ENCODE data around the gene ATP4A.

The ATP4A gene

DNA sequence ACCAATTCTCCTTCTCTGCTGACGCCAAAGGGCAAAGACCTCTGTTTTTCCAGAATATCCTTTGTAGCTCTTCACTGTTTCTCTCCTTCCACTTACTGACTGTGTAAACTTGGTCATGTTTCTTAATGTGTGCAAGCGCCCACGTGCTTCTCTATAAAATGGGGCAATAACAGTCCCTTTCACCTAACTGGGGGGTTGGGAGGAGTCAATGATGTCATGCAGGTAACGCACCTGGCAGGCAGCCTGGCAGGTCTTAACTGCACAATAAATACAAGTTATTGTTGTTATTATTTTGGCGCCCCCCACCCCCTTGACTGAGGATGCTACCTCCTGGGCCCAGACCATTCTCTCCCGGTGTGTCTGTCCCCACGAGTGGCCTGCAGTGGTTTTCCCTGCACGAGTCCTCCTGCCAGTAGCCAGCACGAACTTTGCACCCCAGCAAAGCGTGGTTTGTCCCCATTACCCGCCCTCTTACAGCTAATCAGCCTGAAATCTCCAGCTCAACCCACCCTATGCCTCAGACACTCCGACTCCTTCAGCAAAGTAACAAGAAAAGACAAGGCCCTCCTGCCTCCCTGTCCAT lies 40.6 kb downstream of the ATP4A start:
- no peak for DNase-seq

DNA sequence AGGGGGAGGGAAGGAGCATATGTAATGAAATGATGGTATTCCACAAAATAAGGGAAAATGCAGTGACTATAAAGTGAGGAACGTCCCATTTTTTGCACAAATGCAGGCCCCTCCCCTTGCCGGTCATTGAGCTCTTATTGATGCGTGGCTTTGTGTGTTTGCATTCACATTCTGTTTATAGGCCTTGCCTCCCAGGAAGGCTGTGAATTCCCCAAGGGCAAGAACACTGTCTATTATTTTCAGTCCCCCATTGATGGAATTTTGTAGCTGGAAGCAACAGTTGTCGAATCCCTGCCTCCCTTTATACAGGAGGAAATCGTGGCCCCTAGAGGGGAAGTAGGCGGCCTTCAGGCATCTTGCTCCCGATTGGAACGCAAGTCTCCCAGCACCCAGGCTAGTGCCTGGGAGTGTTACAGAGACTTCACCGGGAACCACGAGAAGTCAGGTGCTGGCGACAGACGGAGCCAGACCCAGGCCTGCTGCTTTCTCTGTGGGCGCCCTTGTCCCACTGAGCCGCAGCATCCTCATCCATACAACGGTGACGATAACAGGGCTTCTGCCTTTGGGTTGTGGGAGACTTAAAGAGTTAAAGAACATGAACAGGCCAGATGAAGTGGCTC lies 42.2 kb downstream of the ATP4A start:
- no peak for DNase-seq

DNA sequence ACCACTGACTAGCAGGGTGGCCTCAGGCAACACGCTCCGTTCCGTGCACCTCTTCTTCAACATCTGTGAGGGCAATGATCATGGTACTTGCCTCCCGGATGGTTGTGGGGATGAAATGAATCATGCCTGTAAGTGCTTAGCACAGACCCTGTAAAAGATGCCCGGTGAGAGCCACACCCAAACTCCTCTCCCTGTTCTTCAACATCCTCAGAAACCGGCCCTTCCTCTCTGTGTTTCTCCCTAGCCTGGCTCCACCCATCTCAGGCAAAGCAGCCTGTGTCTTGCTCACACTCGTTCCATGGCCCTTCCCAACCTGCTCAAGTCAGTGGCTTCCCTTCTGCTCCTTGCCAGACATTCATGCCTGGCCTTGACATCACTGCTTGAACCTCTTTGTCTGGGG lies 44.2 kb downstream of the ATP4A start:
- no peak for DNase-seq

DNA sequence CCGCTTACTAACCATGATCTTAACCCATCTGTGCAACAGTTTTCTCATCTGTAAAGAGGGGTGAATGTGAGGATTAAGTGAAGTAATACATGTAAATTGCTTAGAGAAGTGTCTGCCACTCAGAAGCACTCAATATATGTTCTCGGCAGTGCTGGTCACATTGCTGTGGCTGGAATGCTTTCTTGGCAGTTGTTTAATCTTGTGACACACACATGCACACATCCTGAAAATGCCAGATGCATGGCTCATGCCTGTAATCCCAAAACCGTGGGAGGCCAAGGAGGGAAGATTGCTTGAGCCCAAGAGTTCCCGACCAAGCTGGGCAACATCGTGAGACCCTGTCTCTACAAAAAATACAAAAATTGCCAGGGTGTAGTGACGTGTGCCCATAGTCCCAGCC lies 45.1 kb downstream of the ATP4A start:
- no peak for DNase-seq

DNA sequence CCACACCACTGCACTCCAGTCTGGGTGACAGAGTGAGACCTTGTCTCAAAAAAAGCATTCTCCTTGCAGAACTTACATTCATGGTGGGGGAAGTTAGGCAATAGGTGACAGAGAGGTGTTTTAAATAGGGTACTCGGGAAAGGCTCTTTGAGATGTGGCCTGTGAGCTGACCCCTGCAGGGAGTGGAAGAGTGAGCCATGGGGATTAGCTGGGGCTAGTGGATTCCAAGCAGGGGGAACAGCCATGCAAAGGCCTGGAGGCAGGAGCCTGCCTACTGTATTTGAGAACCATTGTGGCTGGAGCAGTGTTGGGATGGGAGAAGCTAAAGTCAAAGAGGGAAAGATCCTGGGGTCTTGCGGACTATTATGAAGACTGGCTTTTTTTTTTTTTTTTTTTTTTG lies 46.1 kb downstream of the ATP4A start:
- DNase-seq = no peak

DNA sequence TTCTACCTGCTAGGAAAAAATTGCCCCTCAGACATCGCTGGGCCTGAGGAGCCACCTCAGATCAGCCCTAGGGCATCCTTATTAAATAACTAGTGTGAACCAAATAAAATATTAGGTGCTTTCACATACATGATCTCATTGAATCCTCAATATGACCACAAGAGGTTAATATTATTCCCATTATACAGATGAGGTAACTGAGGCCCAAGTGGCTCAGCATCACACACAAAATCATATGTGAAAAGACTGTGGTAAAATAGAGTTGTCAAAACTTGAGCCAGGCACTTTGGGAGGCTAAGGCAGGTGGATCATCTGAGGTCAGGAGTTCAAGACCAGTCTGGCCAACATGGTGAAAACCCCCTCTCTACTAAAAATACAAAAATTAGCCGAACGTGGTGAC lies 47.1 kb downstream of the ATP4A start:
- DNase-seq = no peak

DNA sequence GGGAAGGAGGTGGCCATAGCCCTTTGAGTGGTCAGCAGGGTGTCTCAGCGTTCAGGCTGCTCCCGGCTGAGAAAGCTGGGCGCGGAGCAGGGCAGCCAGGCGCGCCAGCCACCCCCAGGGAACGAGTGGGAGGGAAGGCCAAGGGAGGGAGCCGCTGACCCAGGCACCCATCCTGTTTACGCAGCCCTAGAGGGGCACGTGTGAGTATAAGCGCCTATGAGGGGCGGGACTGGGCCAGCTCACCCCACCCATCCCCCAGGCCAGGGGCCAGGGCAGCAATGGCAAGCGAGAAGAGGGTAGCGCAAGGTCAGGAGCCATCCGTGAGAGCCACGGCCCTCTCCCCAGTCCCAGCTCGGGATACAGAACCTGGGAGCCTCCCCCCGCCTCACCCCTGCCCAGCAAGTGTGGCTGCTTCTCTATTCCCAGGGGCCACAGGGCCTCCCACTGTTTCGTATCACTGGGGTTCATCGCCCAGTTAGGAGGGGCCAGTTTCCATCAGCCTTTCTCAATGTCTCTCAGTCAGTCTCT lies 49.1 kb downstream of the ATP4A start:
- no peak for DNase-seq

DNA sequence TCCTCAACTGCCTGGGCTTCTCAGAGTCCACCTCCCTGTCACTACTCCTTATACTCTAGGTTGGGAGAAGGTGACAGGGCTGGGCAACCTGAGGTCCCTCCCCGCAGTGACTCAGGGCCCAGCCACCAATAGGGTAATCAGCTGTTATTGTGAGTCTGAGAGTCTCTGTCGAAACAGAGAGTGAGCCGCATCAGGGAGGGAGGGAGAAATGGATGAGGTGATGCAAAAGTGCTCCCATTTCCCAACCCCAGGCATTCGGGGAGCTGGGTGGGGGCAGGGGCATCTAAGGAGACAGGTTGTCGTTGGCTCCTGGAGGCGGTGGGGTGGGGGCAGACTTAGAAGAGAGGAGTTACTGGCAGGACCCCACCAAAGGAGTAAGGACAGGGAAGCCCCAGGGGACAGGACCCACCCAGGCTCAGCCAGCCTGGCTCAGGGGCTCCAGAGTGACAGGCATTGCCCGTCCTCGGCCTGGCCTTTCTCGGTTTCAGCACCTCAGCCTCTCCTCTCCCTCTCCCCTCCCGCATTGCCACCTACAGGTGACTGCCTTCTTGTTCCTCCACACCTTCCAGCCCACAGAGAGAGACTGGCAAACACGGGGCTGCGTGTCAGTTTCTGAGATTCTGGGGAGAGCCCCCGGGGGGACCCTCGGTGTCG lies 49.7 kb downstream of the ATP4A start, which contains the start of gene DMKN:
Gene DMKN (minus strand): TSS at position 22 of the 654 bp plus-strand sequence. CDS start 174 bp downstream, outside the sequence.
- no peak for DNase-seq

DNA sequence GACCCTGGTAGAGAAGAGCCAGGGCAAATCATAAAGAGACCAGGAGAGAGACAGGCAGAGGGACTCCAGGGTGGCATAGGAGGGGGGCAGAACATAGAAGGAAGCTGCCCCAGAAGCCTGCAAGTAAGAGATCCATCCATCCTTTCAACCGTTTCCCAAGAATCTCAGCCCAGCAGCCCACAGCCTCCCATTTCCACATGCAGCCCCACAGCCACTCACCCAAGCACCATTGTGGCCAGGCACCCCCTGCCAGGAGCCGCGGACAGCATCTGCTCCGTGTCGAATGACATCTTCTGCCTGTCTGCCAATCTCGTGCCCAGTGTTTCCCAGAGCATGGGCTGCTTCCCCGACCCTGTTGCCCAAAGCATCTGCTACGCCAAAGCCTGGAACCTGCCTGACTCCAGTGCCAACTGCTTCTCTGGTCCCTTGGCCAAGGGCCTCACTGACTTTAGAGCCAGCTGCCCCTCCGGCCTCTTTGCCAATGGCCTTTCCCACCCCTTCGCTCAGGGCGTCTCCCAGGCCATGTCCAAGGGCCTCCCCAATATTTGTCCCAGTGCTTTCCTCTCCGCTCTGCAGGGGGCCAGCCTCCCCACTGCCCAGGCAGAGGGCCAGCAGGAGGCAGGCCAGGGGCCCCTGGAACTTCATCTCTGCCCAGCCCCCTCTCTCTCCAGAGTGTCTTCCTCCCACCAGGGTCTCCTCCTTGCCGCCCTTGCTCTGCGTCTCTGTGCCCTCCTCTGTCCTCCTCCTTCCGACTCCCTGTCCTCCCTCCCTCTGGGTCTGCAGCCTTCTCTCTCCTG lies 50.4 kb downstream of the ATP4A start:
- no peak for DNase-seq

DNA sequence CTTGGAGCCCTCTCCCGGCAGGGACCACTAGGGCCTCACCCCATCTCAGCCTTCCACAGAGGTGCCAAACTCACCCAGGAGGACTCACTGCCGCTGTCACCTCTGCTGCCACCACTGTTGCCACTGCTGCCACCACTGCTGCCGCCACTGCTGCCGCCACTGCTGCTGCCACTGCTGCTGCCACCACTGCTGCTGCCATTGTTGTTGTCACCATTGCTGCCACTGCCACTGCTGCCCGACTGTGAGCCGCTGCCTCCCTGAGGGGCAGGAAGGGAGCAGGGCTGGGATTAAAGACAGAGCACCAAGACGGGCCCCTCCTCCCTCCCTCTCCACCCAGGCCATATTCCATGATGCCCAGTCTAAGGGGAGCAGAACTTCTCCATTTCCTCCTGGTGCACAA lies 52.1 kb downstream of the ATP4A start:
- no peak for DNase-seq

DNA sequence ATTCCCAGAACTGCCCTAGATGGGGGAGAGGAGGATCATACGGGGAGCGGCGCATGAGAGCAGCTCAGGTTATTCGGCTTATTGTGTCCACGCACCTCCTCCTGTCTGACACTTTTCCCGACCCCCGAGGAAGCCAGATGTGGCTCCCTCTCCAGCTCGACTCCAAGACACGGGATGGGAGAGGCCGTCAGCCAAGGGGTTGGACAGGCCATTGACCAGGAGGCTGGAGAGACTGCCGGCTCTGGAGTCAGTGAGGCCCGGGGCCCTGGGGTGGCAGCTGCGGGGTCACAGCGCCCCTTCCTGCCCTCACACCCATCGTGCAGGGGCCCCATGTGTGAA lies 52.9 kb downstream of the ATP4A start:
- no peak for DNase-seq

DNA sequence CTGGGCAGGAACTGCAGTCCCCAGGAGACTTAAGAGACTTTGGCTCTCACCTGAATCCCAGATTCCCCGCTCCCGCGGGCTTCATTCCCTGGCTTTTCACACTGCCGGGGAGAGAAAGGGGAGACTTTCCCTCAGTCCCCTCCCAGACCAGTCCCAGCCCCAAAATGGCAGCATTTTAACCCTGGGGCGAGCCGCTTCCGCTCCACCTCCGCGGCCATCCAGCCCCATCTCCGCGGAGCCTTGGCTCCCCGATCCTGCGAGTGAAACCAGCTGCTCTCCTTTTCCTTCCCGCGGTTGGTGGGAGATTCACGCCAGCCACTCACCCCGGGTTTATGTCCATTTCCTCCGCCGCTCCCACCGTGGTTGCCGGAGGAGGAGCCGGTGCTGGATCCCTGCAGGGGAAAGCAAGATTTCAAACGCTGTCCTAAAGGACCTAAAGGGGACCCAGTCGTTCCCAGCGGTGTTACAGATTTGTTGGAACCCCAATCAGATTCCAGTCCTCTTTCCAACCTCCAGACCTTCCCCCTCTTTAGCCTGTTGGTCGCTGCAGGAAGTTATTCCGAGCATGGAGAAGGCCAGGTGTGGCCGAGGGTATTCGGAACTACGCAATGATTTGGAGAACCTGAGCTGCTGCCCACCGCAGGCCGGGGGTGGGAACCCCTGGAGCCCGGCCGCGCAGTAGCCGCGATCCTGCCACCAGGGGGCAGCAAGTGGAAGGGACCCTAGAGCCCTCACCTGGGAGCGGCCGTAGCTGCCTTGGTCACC lies 53.4 kb downstream of the ATP4A start:
- DNase-seq = no peak

DNA sequence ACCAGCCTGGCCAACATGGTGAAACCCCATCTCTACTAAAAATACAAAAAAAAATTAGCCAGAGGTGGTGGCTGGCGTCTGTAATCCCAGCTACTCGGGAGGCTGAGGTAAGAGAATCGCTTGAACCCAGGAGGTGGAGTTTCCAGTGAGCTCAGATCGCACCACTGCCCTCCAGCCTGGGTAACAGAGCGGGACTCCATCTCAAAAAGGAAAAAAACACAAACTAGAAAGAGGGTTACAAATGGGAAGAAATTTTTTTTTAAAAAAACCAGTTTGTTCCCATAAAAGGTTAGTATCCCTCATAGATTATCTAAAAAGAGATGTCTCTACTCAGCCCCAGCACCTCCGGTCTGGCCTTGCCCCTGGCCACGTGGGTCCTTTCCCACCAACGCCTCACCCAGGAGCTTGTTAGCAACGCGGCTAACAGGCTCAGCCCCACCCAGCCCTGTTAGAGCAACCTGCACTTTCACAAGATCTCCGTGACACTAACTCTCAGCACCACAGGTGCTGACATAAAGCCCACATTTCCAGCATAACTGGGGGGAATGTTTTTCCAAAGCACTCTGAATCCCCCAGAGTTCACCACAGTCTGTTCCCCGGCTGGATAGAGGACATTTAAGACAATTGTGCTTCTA lies 54.3 kb downstream of the ATP4A start:
- no peak for DNase-seq

DNA sequence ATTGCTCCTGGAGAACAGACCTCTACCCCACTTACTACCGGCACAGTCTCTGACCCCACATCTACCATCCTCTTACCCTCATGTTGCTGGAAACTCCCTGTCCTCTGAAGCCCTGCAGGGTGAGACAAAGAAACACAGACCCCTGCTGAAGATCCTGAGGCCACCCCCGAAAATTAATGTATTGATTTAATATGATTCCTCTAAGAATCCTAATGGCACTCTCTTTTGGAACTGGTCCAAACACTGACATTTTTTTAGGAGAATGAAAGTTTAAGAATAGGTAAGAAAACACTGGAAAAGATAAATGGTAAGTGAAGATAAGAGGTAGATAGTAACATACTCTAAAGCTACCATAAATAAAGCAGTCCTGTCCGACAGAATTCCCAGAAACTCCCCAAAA lies 55.3 kb downstream of the ATP4A start:
- DNase-seq = no peak

DNA sequence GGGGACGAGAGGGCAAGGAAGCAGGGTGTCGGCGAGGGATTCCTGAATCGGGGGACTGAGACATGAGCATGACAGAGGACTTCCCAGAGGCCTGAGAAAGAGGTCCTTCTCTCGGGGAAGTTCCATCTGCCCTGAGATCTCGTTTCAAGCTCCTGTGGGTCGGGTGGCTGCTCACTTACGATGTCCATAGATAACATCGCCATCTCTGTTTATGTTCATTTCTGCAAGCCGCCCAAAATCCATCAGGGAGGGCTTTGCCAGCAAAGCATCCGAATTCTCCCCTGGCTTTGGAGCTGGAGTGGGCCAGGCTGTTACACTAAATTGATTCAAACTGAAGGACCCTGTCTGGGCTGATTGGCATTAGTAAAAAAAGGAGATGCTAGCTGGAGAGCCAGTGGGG lies 55.9 kb downstream of the ATP4A start:
- no peak for DNase-seq

DNA sequence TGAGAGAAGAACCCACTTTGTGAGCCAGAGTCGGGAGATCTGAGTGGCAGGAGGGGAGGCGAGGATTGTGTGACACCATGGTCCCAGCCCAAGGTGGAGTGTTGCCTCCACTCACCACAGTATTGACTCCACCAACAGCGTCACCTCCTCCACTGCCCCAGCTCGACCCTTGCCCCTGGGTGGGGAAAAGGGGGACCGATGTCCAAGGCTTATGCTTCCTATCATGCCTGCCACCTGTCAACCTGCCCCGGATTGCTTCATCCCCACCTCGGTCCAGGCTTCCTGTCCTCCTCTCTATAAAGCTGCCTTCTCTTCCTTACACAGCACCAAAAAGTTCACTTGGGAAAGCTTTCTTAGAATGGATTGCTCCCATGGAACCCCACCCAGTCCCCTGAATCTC lies 57.4 kb downstream of the ATP4A start:
- no peak for DNase-seq

DNA sequence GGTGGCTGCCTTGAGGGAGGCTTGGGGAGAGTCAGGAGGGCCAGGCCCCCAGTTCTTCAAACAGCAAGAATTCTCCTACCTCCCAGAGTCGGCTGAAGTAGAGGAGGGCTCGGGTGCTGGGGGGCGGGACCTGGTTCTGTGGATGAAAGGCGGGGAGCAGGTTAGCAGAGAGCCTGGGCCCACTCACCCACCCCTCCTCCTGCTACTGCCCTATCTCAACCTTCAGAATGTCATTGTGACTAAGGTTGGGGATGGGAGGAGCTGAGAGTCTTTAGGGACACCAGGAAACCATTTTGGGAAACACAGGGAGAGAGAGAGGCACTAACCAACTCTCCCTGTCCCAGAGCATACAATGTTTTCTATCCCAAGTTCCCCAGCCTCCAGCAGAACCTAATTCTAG lies 60.7 kb downstream of the ATP4A start:
- no peak for DNase-seq

DNA sequence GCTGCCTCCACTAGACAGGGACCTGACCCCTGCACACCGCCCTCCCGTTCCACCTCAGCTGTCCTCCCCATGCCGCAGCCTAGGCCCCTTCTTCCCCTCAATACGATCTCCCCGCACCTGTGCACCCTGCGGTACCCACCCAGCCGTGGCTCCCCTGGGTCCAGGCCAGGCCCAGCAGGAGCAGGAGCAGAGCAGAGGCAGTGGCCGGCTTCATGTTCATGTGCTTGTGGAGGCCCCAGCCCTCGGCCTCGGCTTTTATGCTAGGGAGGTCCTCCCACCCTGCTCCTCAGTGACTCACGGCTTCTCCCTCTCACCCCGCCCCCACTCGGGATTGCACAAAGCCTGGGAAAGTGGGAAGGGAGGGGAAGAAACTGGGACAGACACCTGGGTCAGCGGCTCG lies 61.8 kb downstream of the ATP4A start:
- DNase-seq = no peak

DNA sequence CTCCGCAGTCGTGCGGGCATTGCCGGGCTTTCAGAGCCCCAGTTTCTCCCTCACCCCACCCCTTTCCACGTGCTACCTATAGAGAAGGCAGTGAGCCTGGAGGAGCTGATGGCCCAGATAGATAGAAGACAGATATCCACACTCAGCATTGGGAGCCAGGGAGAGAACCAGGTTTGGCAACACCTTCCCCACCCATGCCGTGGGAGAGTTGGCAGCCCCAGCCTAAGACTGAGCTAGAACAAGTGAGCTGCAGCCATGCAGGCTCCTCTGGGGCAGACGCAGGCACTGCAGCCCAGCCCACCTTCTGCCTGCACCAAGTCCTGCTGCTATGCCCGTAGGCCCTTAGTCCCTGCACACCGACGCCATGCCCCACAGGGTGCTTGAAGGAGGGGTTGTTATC lies 62.8 kb downstream of the ATP4A start:
- DNase-seq = no peak

All from cortex of kidney (tissue), 1 donor.